GM23338 (cell line): ENCODE measurements around the gene SRRD. TPM values are rescaled to one million over a fixed set of nuclear protein-coding genes. Genes with fewer than 3 reads are reported as not detected.

ENCODE experiments used
- ATAC-seq: fragments of 200-7000 bp; cut with Tn5 transposase; 3 replicates; pipeline ENCODE4 v1.9.1; 2020
- DNase-seq: peaks from one replicate; pipeline ENCODE4 v3.0.0-alpha.2; 2015; ENCODE audit warnings: low spot score
- H2AFZ ChIP-seq: fragments of 200-600 bp; sonication (generic); 2 replicates; pipeline ENCODE4 v1.8.0; 2016; ENCODE audit warnings: antibody characterized with exemption, mild to moderate bottlenecking, moderate library complexity
- H3F3A ChIP-seq: fragments of 200-600 bp; sonication (generic); replicated peaks from 2 replicates; pipeline ENCODE4 v1.8.0; 2017; ENCODE audit warnings: antibody characterized with exemption, mixed run types, low read depth
- H3K27ac ChIP-seq: fragments of 200-600 bp; sonication (generic); 2 replicates; pipeline ENCODE4 v1.6.1; 2016; ENCODE audit warnings: low read depth
- H3K27me3 ChIP-seq: fragments of 200-600 bp; sonication (generic); 2 replicates; pipeline ENCODE4 v1.8.0; 2016; ENCODE audit warnings: mild to moderate bottlenecking, mixed run types, moderate library complexity; ENCODE audit not compliant: insufficient read depth
- H3K36me3 ChIP-seq: fragments of 200-600 bp; sonication (generic); 2 replicates; pipeline ENCODE4 v1.8.0; 2016; ENCODE audit warnings: mild to moderate bottlenecking; ENCODE audit not compliant: insufficient read depth
- H3K4me1 ChIP-seq: fragments of 200-600 bp; sonication (generic); 2 replicates; pipeline ENCODE4 v1.8.0; 2016; ENCODE audit warnings: mild to moderate bottlenecking, moderate library complexity; ENCODE audit not compliant: insufficient read depth
- H3K4me2 ChIP-seq: fragments of 200-600 bp; sonication (generic); 2 replicates; pipeline ENCODE4 v1.7.1; 2017; ENCODE audit warnings: mixed run types
- H3K4me3 ChIP-seq: fragments of 200-600 bp; sonication (generic); 2 replicates; pipeline ENCODE4 v1.6.1; 2016; ENCODE audit warnings: mixed run types
- H3K79me2 ChIP-seq: fragments of 200-600 bp; sonication (generic); replicated peaks from 2 replicates; pipeline ENCODE4 v1.8.0; 2017; ENCODE audit warnings: mild to moderate bottlenecking; ENCODE audit not compliant: insufficient read depth
- H3K9me2 ChIP-seq: fragments of 200-600 bp; sonication (generic); 2 replicates; pipeline ENCODE4 v1.8.0; 2017; ENCODE audit not compliant: insufficient read depth
- H4K20me1 ChIP-seq: fragments of 200-600 bp; sonication (generic); replicated peaks from 2 replicates; pipeline ENCODE4 v1.8.0; 2017; ENCODE audit warnings: mild to moderate bottlenecking; ENCODE audit not compliant: insufficient read depth
- H3K27ac Mint-ChIP-seq: 2 replicates; pipeline ENCODE4 v1.8.0; 2020; ENCODE audit warnings: inconsistent platforms, mild to moderate bottlenecking, moderate library complexity, mixed read lengths
- H3K27me3 Mint-ChIP-seq: 3 replicates; pipeline ENCODE4 v1.8.0; 2022; ENCODE audit warnings: low read depth, mild to moderate bottlenecking, moderate library complexity, mixed read lengths, inconsistent platforms; ENCODE audit not compliant: insufficient read depth, poor library complexity
- H3K36me3 Mint-ChIP-seq: 3 replicates; pipeline ENCODE4 v1.8.0; 2021; ENCODE audit warnings: low read depth, mild to moderate bottlenecking, inconsistent platforms, moderate library complexity, mixed read lengths
- H3K4me1 Mint-ChIP-seq: 3 replicates; pipeline ENCODE4 v1.8.0; 2020; ENCODE audit warnings: mild to moderate bottlenecking, inconsistent platforms, mixed read lengths
- H3K4me3 Mint-ChIP-seq: 3 replicates; pipeline ENCODE4 v1.8.0; 2021; ENCODE audit warnings: moderate library complexity, mild to moderate bottlenecking, inconsistent platforms, mixed read lengths
- H3K9me3 Mint-ChIP-seq: 3 replicates; pipeline ENCODE4 v1.8.0; 2020; ENCODE audit warnings: moderate library complexity, mild to moderate bottlenecking, inconsistent platforms, mixed read lengths
- CREB1 ChIP-seq: fragments of 250-450 bp; sonication (Bioruptor Pico); IDR thresholded peaks from 2 replicates; pipeline ENCODE4 v1.5.0; 2020; ENCODE audit warnings: low read depth, mild to moderate bottlenecking, moderate library complexity
- ETS1 ChIP-seq: IDR thresholded peaks from 2 replicates; pipeline ENCODE4 v1.6.1; 2016; ENCODE audit warnings: antibody characterized with exemption
- EZH2 ChIP-seq: fragments of 200-600 bp; sonication (generic); IDR thresholded peaks from one replicate; pipeline ENCODE4 v1.8.0; 2017; ENCODE audit warnings: antibody characterized with exemption, mild to moderate bottlenecking, low read depth; ENCODE audit not compliant: unreplicated experiment
- EZH2phosphoT487 ChIP-seq: fragments of 200-600 bp; sonication (generic); IDR thresholded peaks from one replicate; pipeline ENCODE4 v1.8.1; 2018; ENCODE audit warnings: antibody characterized with exemption; ENCODE audit not compliant: unreplicated experiment
- JUNB ChIP-seq: IDR thresholded peaks from one replicate; pipeline ENCODE4 v1.6.1; 2016; ENCODE audit warnings: antibody characterized with exemption; ENCODE audit not compliant: unreplicated experiment
- NANOG ChIP-seq: IDR thresholded peaks from 2 replicates; pipeline ENCODE4 v1.6.1; 2016; ENCODE audit warnings: antibody characterized with exemption, borderline replicate concordance
- POLR2AphosphoS5 ChIP-seq: IDR thresholded peaks from 2 replicates; pipeline ENCODE4 v1.6.1; 2016; ENCODE audit warnings: antibody characterized with exemption, low read depth
- STAT1 ChIP-seq: IDR thresholded peaks from one replicate; pipeline ENCODE4 v1.6.1; 2016; ENCODE audit warnings: antibody characterized with exemption; ENCODE audit not compliant: unreplicated experiment
- ZNF331 ChIP-seq: fragments of 250-450 bp; sonication (Bioruptor Pico); IDR thresholded peaks from 2 replicates; pipeline ENCODE4 v1.5.0; 2020; ENCODE audit warnings: low read depth, mild to moderate bottlenecking, moderate library complexity
- polyA plus RNA-seq: library from polyadenylated mRNA; unstranded; fragments of >200 nt; fragmentation: Nextera tagmentation; extraction: Ambion mirVana; gene quantifications from 2 replicates; pipeline ENCODE4 v1.2.1, GENCODE V29; 2016
- total RNA-seq: library from RNA; depleted of rRNA; stranded (reverse); fragments of >200 nt; shearing (Covaris generic); gene quantifications from 2 replicates; pipeline ENCODE4 v1.2.3, GENCODE V29; 2014
- TF ChIP-seq, protein P1 (sequence below): IDR thresholded peaks from one replicate; pipeline ENCODE4 v1.6.1; 2018; ENCODE audit warnings: antibody characterized with exemption; ENCODE audit not compliant: unreplicated experiment
- TF ChIP-seq, protein P2 (sequence below), 2 experiments: fragments of 200-600 bp in 1 of 2; sonication (generic) in 1 of 2; conservative IDR thresholded peaks; 2 replicates each; pipeline versions ENCODE4 v1.5.1 to v1.6.1; 2016 to 2017; ENCODE audit warnings: antibody characterized with exemption in 2 of 2, low read depth in 2 of 2, mild to moderate bottlenecking in 2 of 2, moderate library complexity in 1 of 2

Gene SRRD
- total and polyA plus RNA-seq, 2 experiments from 2014 or later, result 17.8 to 23.2 TPM

GRCh38 chr22:26494506-26494905, 10.8 kb downstream of the SRRD start (continued):
- TF ChIP-seq, protein P1, sequence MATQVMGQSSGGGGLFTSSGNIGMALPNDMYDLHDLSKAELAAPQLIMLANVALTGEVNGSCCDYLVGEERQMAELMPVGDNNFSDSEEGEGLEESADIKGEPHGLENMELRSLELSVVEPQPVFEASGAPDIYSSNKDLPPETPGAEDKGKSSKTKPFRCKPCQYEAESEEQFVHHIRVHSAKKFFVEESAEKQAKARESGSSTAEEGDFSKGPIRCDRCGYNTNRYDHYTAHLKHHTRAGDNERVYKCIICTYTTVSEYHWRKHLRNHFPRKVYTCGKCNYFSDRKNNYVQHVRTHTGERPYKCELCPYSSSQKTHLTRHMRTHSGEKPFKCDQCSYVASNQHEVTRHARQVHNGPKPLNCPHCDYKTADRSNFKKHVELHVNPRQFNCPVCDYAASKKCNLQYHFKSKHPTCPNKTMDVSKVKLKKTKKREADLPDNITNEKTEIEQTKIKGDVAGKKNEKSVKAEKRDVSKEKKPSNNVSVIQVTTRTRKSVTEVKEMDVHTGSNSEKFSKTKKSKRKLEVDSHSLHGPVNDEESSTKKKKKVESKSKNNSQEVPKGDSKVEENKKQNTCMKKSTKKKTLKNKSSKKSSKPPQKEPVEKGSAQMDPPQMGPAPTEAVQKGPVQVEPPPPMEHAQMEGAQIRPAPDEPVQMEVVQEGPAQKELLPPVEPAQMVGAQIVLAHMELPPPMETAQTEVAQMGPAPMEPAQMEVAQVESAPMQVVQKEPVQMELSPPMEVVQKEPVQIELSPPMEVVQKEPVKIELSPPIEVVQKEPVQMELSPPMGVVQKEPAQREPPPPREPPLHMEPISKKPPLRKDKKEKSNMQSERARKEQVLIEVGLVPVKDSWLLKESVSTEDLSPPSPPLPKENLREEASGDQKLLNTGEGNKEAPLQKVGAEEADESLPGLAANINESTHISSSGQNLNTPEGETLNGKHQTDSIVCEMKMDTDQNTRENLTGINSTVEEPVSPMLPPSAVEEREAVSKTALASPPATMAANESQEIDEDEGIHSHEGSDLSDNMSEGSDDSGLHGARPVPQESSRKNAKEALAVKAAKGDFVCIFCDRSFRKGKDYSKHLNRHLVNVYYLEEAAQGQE, result no peak
- TF ChIP-seq ETS1, result no peak
- TF ChIP-seq EZH2, result no peak
- TF ChIP-seq EZH2phosphoT487, result no peak

- no peaks in the 10 kb centered on the region for H3K79me2 ChIP-seq
- H3K9me3 Mint-ChIP-seq, result no peaks in the 10 kb centered on the region
- peaks cover 71% of the 10 kb centered on the region for H3K36me3 ChIP-seq
- no peak overlapping the region for H3K4me3 Mint-ChIP-seq
- no peak overlapping the region for H2AFZ ChIP-seq
- no peaks in the 10 kb centered on the region; the same call in none of the 2 replicates for H4K20me1 ChIP-seq
- H3F3A ChIP-seq, result peaks cover 31% of the 10 kb centered on the region; the same call in 1 of the 2 replicates
- no peak overlapping the region for H3K27ac ChIP-seq
- H3K27ac Mint-ChIP-seq, result no peak overlapping the region
- H3K27me3 ChIP-seq, result no peaks in the 10 kb centered on the region
- DNase-seq (no peak), ATAC-seq (no peak)
- H3K36me3 Mint-ChIP-seq, result peaks cover 82% of the 10 kb centered on the region
- H3K27me3 Mint-ChIP-seq, result peaks cover 1% of the 10 kb centered on the region
- no peaks in the 10 kb centered on the region for H3K9me2 ChIP-seq
- no peak overlapping the region for H3K4me2 ChIP-seq
- no peak overlapping the region for H3K4me3 ChIP-seq
- no peaks in the 10 kb centered on the region for H3K4me1 ChIP-seq
- H3K4me1 Mint-ChIP-seq, result no peaks in the 10 kb centered on the region
- TF ChIP-seq JUNB, result no peak
- TF ChIP-seq EZH2, result no peak
- no peak for TF ChIP-seq NANOG
- no peak for TF ChIP-seq CREB1 (CRISPR knock-in tag)
- no peak for TF ChIP-seq ZNF331 (CRISPR knock-in tag)
- TF ChIP-seq POLR2AphosphoS5, result no peak
- TF ChIP-seq EZH2phosphoT487, result no peak
- TF ChIP-seq, protein P1, result no peak
- TF ChIP-seq, protein P2, sequence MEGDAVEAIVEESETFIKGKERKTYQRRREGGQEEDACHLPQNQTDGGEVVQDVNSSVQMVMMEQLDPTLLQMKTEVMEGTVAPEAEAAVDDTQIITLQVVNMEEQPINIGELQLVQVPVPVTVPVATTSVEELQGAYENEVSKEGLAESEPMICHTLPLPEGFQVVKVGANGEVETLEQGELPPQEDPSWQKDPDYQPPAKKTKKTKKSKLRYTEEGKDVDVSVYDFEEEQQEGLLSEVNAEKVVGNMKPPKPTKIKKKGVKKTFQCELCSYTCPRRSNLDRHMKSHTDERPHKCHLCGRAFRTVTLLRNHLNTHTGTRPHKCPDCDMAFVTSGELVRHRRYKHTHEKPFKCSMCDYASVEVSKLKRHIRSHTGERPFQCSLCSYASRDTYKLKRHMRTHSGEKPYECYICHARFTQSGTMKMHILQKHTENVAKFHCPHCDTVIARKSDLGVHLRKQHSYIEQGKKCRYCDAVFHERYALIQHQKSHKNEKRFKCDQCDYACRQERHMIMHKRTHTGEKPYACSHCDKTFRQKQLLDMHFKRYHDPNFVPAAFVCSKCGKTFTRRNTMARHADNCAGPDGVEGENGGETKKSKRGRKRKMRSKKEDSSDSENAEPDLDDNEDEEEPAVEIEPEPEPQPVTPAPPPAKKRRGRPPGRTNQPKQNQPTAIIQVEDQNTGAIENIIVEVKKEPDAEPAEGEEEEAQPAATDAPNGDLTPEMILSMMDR (conservative IDR thresholded peaks at IDR 0.05; ENCODE audit: low read depth in 2 of 2), result no peak
- TF ChIP-seq STAT1, result no peak
- TF ChIP-seq ETS1, result no peak
These were observed 12.8 kb downstream of the SRRD start for GRCh38 chr22:26496456-26496855.
